H1 (cell line): ENCODE data around the gene METTL14. TPM values are rescaled to one million over a fixed set of nuclear protein-coding genes. Genes with fewer than 3 reads are reported as not detected.

Experiments used
- CTCF ChIA-PET: fragments of 300-600 bp; sonication (Branson Sonifier 250); formaldehyde crosslinking; loops from one replicate; lab custom pipeline; 2021; ENCODE audit not compliant: partially characterized antibody; lab: Charles Lee
- POLR2A ChIA-PET: fragments of 300-600 bp; sonication (Branson Sonifier 250); formaldehyde crosslinking; loops from one replicate; lab custom pipeline; 2021; ENCODE audit warnings: inconsistent platforms; ENCODE audit not compliant: partially characterized antibody; lab: Charles Lee
- DNase-seq, 2 experiments: peaks; one replicate each; pipeline versions ENCODE4 v3.0.0 to v3.0.0-alpha.2; 2010 to 2022; ENCODE audit warnings: low spot score in 2 of 2, low read depth in 1 of 2, mixed read lengths in 1 of 2
- FAIRE-seq: peaks from 2 replicates; lab custom pipeline; 2011; peaks lifted over from hg19 to GRCh38; lab: Jason Lieb, UNC
- H2AFZ ChIP-seq: 2 replicates; pipeline ENCODE4 v1.8.1; 2012; ENCODE audit warnings: low read length, inconsistent platforms
- H2AK5ac ChIP-seq: 2 replicates; pipeline ENCODE4 v1.6.1; 2013; ENCODE audit warnings: low read depth, low read length
- H2BK120ac ChIP-seq: replicated peaks from 2 replicates; pipeline ENCODE3; 2013; ENCODE audit warnings: low read depth, low read length, inconsistent platforms
- H2BK12ac ChIP-seq: 2 replicates; pipeline ENCODE4 v1.6.1; 2013; ENCODE audit warnings: low read depth, low read length
- H2BK15ac ChIP-seq: 2 replicates; pipeline ENCODE4 v1.6.1; 2013; ENCODE audit warnings: low read length
- H2BK20ac ChIP-seq: 2 replicates; pipeline ENCODE4 v1.6.1; 2013; ENCODE audit warnings: low read length
- H2BK5ac ChIP-seq: 2 replicates; pipeline ENCODE4 v1.6.1; 2013; ENCODE audit warnings: low read depth, low read length
- H3K14ac ChIP-seq: 2 replicates; pipeline ENCODE4 v1.6.1; 2013; ENCODE audit warnings: inconsistent platforms; ENCODE audit not compliant: insufficient read length
- H3K18ac ChIP-seq: 2 replicates; pipeline ENCODE4 v1.6.1; 2013; ENCODE audit warnings: low read length; ENCODE audit errors: extremely low read depth
- H3K23ac ChIP-seq: 2 replicates; pipeline ENCODE4 v1.6.1; 2013; ENCODE audit warnings: inconsistent platforms; ENCODE audit not compliant: insufficient read length
- H3K23me2 ChIP-seq: 2 replicates; pipeline ENCODE4 v1.6.1; 2013; ENCODE audit warnings: low read depth, low read length
- H3K27ac ChIP-seq: 2 replicates; pipeline ENCODE4 v1.6.1; 2011; ENCODE audit warnings: low read depth, low read length, inconsistent platforms
- H3K27me3 ChIP-seq, 4 experiments: replicated peaks in 1 of 4; 1 replicate in 1 of 4; 2 replicates in 3 of 4; pipeline versions ENCODE4 v1.6.1 to v1.8.1; 2011 to 2013; ENCODE audit warnings: low read length in 3 of 4, mild to moderate bottlenecking in 3 of 4, inconsistent platforms in 2 of 4, mixed read lengths in 2 of 4, moderate library complexity in 1 of 4; ENCODE audit not compliant: control insufficient read depth in 3 of 4, insufficient read depth in 3 of 4; ENCODE audit errors: extremely low read depth in 1 of 4
- H3K36me3 ChIP-seq, 4 experiments: 2 replicates each; pipeline versions ENCODE4 v1.6.1 to v1.8.1; 2011 to 2013; ENCODE audit warnings: mild to moderate bottlenecking in 4 of 4, low read length in 3 of 4, moderate library complexity in 2 of 4, control low read depth in 1 of 4, inconsistent platforms in 1 of 4; ENCODE audit not compliant: insufficient read depth in 4 of 4, control insufficient read depth in 2 of 4
- H3K4ac ChIP-seq: replicated peaks from 2 replicates; pipeline ENCODE3; 2013; ENCODE audit warnings: low read length, low read depth, mixed read lengths, inconsistent platforms; ENCODE audit not compliant: insufficient read length
- H3K4me1 ChIP-seq, 4 experiments: replicated peaks in 1 of 4; 1 replicate in 1 of 4; 2 replicates in 3 of 4; pipeline versions ENCODE4 v1.6.1 to v1.8.1; 2011 to 2013; ENCODE audit warnings: low read length in 3 of 4, inconsistent platforms in 2 of 4, mixed read lengths in 1 of 4; ENCODE audit not compliant: insufficient read depth in 4 of 4, control insufficient read depth in 3 of 4
- H3K4me2 ChIP-seq, 2 experiments: 2 replicates each; pipeline versions ENCODE4 v1.6.1 to v1.8.1; 2011 to 2013; ENCODE audit warnings: low read depth in 2 of 2, low read length in 2 of 2, control low read depth in 1 of 2, inconsistent platforms in 1 of 2, mild to moderate bottlenecking in 1 of 2; ENCODE audit not compliant: insufficient read depth in 1 of 2
- H3K4me3 ChIP-seq, 4 experiments: fragments of 200-600, 300-600 bp in 1 of 4; sonication (generic), shearing (Covaris generic), sonication (Bioruptor Twin) in 1 of 4; 2 replicates each; pipeline versions ENCODE4 v1.5.1 to v1.8.1; 2011 to 2016; ENCODE audit warnings: low read length in 4 of 4, low read depth in 3 of 4, control low read depth in 2 of 4, inconsistent platforms in 2 of 4, mild to moderate bottlenecking in 2 of 4, mixed read lengths in 1 of 4, moderate library complexity in 1 of 4; ENCODE audit not compliant: insufficient read depth in 2 of 4; ENCODE audit errors: extremely low read depth in 1 of 4
- H3K56ac ChIP-seq: replicated peaks from 2 replicates; pipeline ENCODE3; 2013; ENCODE audit warnings: low read depth, mild to moderate bottlenecking, mixed read lengths, low read length, inconsistent platforms; ENCODE audit not compliant: insufficient read length
- H3K79me1 ChIP-seq: 2 replicates; pipeline ENCODE4 v1.6.1; 2013; ENCODE audit warnings: low read depth, low read length, control low read depth
- H3K79me2 ChIP-seq, 2 experiments: 2 replicates each; pipeline versions ENCODE4 v1.6.1 to v1.8.1; 2012 to 2013; ENCODE audit warnings: low read length in 2 of 2, mild to moderate bottlenecking in 2 of 2, inconsistent platforms in 1 of 2; ENCODE audit not compliant: insufficient read depth in 2 of 2, control insufficient read depth in 1 of 2
- H3K9ac ChIP-seq, 4 experiments: replicated peaks in 1 of 4; 1 replicate in 1 of 4; 2 replicates in 3 of 4; pipeline versions ENCODE4 v1.6.1 to v1.8.1; 2011 to 2013; ENCODE audit warnings: low read depth in 3 of 4, low read length in 3 of 4, control low read depth in 2 of 4, mild to moderate bottlenecking in 2 of 4, moderate library complexity in 2 of 4, inconsistent platforms in 1 of 4; ENCODE audit errors: extremely low read depth in 1 of 4
- H3K9me3 ChIP-seq, 2 experiments: 2 replicates each; pipeline versions ENCODE4 v1.6.1 to v1.8.1; 2012 to 2013; ENCODE audit warnings: mild to moderate bottlenecking in 2 of 2, moderate library complexity in 2 of 2, control low read depth in 1 of 2, inconsistent platforms in 1 of 2, low read depth in 1 of 2, low read length in 1 of 2, mixed read lengths in 1 of 2; ENCODE audit not compliant: insufficient read depth in 2 of 2
- H4K20me1 ChIP-seq, 2 experiments: replicated peaks in 1 of 2; 2 replicates each; pipeline versions ENCODE3 to v1.8.1; 2011 to 2013; ENCODE audit warnings: inconsistent platforms in 2 of 2, low read length in 2 of 2, mild to moderate bottlenecking in 1 of 2; ENCODE audit not compliant: insufficient read depth in 2 of 2, control insufficient read depth in 1 of 2
- H4K5ac ChIP-seq: 2 replicates; pipeline ENCODE4 v1.6.1; 2013; ENCODE audit warnings: low read length, low read depth, mixed read lengths, inconsistent platforms; ENCODE audit not compliant: insufficient read length
- H4K8ac ChIP-seq: 2 replicates; pipeline ENCODE4 v1.8.0; 2013; ENCODE audit warnings: mild to moderate bottlenecking, moderate library complexity, low read length, inconsistent platforms; ENCODE audit not compliant: insufficient read depth; ENCODE audit errors: extremely low read depth
- H4K91ac ChIP-seq: replicated peaks from 2 replicates; pipeline ENCODE3; 2013; ENCODE audit warnings: low read length, mixed read lengths, inconsistent platforms; ENCODE audit not compliant: insufficient read length
- RFX5 ChIP-seq: IDR thresholded peaks from 2 replicates; pipeline ENCODE4 v1.6.1; 2011; ENCODE audit warnings: low read depth, low read length, improper control_type of control experiment, borderline replicate concordance
- WGBS, 2 experiments: shearing (Covaris generic) in 1 of 2; methylation state at CpG; one replicate each; pipeline versions ENCODE4 v1.1.6 to v1.1.7; 2013 to 2015; ENCODE audit warnings: low lambda C conversion rate in 2 of 2, mixed read lengths in 2 of 2, inconsistent platforms in 1 of 2, low coverage in 1 of 2, missing lambda C conversion rate in 1 of 2; ENCODE audit not compliant: insufficient replicate concordance in 2 of 2, insufficient coverage in 1 of 2, insufficient read length in 1 of 2; ENCODE audit errors: extremely low coverage in 1 of 2, missing lambda C conversion rate in 1 of 2; 5-methylcytosine and 5-hydroxymethylcytosine counted together
- polyA plus RNA-seq, 7 experiments: library from polyadenylated mRNA; depleted of rRNA in 3 of 7; stranded (reverse) in 5 of 7; unstranded in 2 of 7; fragments of >200 nt in 5 of 7; fragments of 200-250 nt in 2 of 7; gene quantifications; 1 replicate in 5 of 7; 2 replicates in 1 of 7; 4 replicates in 1 of 7; pipeline versions ENCODE4 v1.2.1 to v1.2.3, GENCODE V29; 2011 to 2013; ENCODE audit warnings: missing spikeins in 2 of 7, mixed read lengths in 2 of 7
- total RNA-seq: library from RNA; stranded (reverse); fragmentation: NEBNext Ultra II Directional; extraction: Animal tissue kit (Norgen Biotek cat#: 25700); gene quantifications from 2 replicates; pipeline ENCODE4 v1.2.1, GENCODE V29; 2021

Gene METTL14
- total and polyA plus RNA-seq, 2 of the 8 experiments (the other 6 are each of a cell fraction or from before 2014, with no cell fraction given): 8.8 to 57.3 TPM

DNA sequence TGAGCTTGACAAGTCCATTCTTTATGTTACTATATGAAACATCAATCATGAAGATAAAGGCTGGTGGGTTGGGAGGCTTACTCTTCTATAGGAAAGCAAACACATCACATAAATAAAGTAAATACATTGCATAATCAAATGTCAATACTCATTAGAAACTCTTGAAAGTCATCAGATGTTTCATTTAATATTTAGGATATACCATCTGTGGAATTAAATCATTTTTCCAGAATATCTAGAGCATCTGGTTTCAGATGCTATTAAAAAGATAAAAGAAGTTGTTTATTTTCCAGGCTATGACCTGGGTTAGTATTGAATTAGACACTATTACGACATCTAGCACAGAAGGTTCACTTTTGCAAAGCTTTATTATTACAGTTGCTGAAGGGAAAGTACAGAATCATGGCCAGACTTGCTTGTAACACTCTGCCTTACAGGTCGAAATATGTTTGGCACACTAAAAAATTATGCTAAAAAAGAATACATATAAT lies 72.6 kb downstream of the METTL14 start:
- H3K4me2 ChIP-seq: no peak overlapping the region
- H3K4me1 ChIP-seq: peaks cover 0 to 4% (median 0%) of the 10 kb centered on the region in 4 experiments; a peak in 2 of 7 replicates
- CTCF ChIA-PET: no interaction called here

More for the DNA sequence above, 72.6 kb downstream of the METTL14 start:
- Histone ChIP-seq H3K23me2 (no peaks in the 10 kb centered on the region), H3K18ac (no peak overlapping the region), H3K36me3 (peaks cover 0 to 28% (median 7%) of the 10 kb centered on the region in 4 experiments; a peak in 5 of 8 replicates), H2BK12ac (no peak overlapping the region), H3K27me3 (no peaks in the 10 kb centered on the region), H3K56ac (no peak overlapping the region), H3K14ac (no peak overlapping the region), H3K79me1 (no peaks in the 10 kb centered on the region), H2AFZ (no peak overlapping the region), H2BK5ac (no peak overlapping the region), H2BK120ac (no peak overlapping the region), H2BK15ac (no peak overlapping the region), H4K5ac (no peak overlapping the region), H4K8ac (no peak overlapping the region), H3K79me2 (no peaks in the 10 kb centered on the region), H2BK20ac (no peak overlapping the region), H3K9me3 (no peaks in the 10 kb centered on the region), H3K4me3 (no peak overlapping the region), H3K27ac (no peak overlapping the region), H4K91ac (no peak overlapping the region), H4K20me1 (no peaks in the 10 kb centered on the region), H3K23ac (no peak overlapping the region), H3K4ac (no peak overlapping the region), H2AK5ac (no peak overlapping the region), H3K9ac (no peak overlapping the region)
- FAIRE-seq (no peak), DNase-seq (no peak)
- no peak for TF ChIP-seq RFX5
- 80% methylated on average over 2 of the region's 2 CpGs; no CpG with 5 or more reads in 1 of the 2 experiments for WGBS, 2 experiments
- POLR2A ChIA-PET: no interaction called here
